Measurements from ENCODE around the gene EYA2. TPM values are rescaled to one million over a fixed set of nuclear protein-coding genes. Genes with fewer than 3 reads are reported as not detected.

The EYA2 gene
- total RNA-seq, 1 donor from 2014 or later, result 15.4 TPM

DNA sequence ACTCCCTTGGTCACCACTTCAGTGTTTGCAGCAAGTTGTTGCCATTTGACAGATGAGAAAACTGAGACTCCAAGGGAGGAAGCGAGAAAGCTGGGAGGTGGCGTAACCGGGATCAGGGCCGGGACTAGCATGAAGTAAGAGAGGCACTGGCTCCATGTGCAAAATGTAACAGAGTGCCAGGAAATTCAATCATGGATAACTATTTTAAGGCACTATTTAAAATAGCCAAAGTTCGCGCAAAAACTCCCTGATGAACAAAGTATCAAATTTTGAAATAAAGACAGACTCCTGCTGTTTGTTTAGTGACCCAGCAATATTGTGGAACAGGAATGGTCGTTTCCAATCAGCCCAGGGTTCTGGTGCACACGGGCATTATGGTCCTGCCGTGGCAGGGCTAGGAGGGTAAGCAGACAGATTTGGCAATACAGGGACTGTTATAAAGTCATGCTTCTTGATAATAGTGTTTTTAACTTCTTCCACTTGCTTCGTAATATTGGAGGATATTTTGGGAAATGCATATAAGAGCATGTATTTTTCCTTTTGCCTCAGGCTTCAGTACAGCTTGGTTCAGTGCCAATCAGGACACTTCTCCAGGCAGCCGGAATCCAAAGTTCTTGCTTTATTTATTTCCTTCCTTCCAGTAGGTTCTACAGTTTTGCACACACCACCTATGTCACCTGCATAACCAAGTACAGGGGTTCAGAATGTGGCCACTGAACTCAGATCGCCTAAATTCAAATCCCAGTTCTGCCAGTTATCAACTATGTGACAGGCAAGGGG, 141.6 kb downstream of the EYA2 start:
- H3K36me3 ChIP-seq, result no peaks in the 10 kb centered on the region
- intact Hi-C loops (cut with DNase I), result loop anchor here (10.0 kb wide), 1 partner anchor 141 kb away; the partner anchor contains the start of gene EYA2
- no peaks in the 10 kb centered on the region for H3K9me3 ChIP-seq
- DNase-seq (ENCODE audit: low spot score in 2 of 2), result peak in 1 of 2 donors; percentile 69
- TF ChIP-seq, protein P1, sequence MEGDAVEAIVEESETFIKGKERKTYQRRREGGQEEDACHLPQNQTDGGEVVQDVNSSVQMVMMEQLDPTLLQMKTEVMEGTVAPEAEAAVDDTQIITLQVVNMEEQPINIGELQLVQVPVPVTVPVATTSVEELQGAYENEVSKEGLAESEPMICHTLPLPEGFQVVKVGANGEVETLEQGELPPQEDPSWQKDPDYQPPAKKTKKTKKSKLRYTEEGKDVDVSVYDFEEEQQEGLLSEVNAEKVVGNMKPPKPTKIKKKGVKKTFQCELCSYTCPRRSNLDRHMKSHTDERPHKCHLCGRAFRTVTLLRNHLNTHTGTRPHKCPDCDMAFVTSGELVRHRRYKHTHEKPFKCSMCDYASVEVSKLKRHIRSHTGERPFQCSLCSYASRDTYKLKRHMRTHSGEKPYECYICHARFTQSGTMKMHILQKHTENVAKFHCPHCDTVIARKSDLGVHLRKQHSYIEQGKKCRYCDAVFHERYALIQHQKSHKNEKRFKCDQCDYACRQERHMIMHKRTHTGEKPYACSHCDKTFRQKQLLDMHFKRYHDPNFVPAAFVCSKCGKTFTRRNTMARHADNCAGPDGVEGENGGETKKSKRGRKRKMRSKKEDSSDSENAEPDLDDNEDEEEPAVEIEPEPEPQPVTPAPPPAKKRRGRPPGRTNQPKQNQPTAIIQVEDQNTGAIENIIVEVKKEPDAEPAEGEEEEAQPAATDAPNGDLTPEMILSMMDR (IDR thresholded peaks at IDR 0.05), result no peak
- H3K27me3 ChIP-seq, result no peaks in the 10 kb centered on the region
- H3K4me3 ChIP-seq, result no peak overlapping the region
- H3K27ac ChIP-seq, result peak overlapping the region; percentile 48 to 61
- peaks cover 4% of the 10 kb centered on the region in 2 donors for H3K4me1 ChIP-seq

DNA sequence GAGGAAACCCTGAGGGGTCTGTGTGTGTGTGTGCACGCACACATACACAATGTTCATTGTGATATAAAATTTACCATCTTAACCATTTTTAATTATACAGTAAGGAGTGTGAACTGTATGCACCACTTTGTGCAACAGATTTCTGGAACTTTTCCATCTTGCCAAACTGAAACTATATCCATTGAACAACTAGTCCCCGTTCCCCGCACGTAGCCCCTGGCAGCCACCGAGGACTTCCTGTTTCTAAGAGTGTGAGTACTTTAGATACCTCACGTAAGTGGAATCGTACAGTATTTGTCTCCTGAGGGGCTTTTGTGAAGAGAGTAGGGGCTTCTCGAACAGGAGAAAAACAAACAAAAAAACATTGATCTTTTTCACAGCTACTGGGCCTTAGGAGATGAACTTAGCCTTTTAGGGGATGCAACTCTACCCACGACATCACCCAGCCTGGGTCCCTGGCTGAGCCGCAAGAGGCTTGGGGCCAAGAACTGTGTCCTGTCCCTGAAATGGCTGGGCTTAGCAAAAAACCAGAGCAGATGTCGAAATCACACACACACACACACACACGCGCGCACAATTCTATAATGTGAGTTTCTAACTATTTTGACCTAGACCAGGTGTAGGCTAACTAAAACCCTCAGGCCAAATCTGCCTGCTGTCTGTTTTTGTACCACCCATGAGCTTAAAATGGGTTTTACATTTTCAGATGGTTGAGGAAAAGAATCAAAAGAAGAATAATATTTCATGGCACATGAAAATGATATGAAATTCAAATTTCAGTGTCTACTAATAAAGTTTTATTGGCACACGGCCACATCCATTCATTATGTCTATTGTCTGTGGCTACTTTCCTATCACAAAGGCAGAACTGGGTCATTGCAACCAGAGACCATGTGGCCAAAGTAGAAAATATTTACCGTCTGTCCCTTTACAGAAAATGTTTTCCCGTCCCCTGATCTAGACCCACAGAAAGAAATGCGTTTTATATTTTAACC, 144.2 kb downstream of the EYA2 start:
- Histone ChIP-seq H3K27ac (no peak overlapping the region), H3K27me3 (no peaks in the 10 kb centered on the region), H3K4me3 (no peak overlapping the region), H3K36me3 (no peaks in the 10 kb centered on the region), H3K9me3 (no peaks in the 10 kb centered on the region), H3K4me1 (peaks cover 4% of the 10 kb centered on the region in 2 donors)
- intact Hi-C loops (cut with DNase I), result loop anchor here (10.0 kb wide), 1 partner anchor 144 kb away; the partner anchor contains the start of gene EYA2
- TF ChIP-seq, protein P1 (IDR thresholded peaks at IDR 0.05), result no peak
- no peak for DNase-seq (ENCODE audit: low spot score in 2 of 2)

DNA sequence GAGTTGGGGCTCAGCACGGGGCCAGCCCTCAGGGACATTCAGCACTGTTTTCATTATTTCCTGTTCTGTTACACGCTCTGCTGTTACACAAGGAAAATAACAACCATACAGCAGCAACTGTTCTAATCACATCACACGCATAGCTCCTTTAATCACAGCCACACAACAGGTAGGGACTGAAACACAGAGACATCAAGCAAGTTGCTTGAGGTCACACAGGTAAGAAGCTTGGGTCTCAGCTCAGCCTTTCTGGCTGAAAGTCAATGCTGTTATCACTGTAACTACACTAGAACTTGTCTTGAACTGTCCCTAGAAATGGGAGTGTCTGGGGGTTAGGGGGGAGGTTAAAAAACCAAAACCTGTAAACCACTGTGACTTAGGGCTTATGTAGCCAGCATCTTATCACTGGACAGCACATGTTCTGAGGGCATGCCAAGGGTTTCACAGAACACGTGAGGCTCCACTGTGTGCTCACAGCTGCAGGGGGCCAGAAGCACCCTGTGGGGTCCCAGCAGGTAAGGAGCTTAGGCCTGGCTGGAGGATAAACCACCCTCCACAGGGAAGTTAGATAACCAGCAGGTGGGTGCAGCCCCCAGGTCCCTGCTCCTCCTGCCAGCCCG, 146.0 kb downstream of the EYA2 start:
- Histone ChIP-seq H3K4me1 (peaks cover 4% of the 10 kb centered on the region in 2 donors), H3K27me3 (no peaks in the 10 kb centered on the region), H3K4me3 (no peak overlapping the region), H3K36me3 (no peaks in the 10 kb centered on the region), H3K27ac (no peak overlapping the region), H3K9me3 (peaks cover 0 to 6% of the 10 kb centered on the region in 2 donors)
- TF ChIP-seq, protein P1 (IDR thresholded peaks at IDR 0.05), result no peak
- intact Hi-C loops (cut with DNase I), result no loop called here
- no peak for DNase-seq (ENCODE audit: low spot score in 2 of 2)

DNA sequence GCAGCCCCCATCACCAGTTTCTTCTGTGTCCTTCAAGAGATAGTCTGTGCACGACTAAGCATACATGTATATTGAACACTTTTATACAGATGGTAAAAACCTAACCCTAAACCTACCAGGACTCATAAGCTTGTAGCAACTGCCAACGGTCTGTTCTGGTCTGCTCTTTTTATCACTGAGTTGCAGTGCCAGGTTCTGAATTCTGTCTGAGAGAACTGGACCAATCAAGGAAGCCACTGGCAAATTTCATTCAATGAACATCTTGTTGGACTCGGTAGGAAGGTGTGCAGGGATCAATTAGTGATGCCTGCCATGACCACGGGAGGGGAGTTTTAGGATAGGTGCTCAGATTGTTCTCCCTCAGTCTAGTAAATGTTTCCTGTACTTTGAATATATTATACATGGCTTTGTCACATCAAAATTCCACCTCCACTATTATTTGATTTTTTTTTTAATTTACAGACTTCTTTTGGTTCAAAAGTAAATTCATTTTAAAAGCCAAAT, 146.8 kb downstream of the EYA2 start:
- no peak overlapping the region for H3K4me3 ChIP-seq
- no peaks in the 10 kb centered on the region for H3K27me3 ChIP-seq
- intact Hi-C loops (cut with DNase I), result no loop called here
- H3K9me3 ChIP-seq, result peaks cover 0 to 6% of the 10 kb centered on the region in 2 donors
- TF ChIP-seq, protein P1 (IDR thresholded peaks at IDR 0.05), result no peak
- no peak overlapping the region for H3K27ac ChIP-seq
- no peak for DNase-seq (ENCODE audit: low spot score in 2 of 2)
- no peaks in the 10 kb centered on the region for H3K36me3 ChIP-seq
- H3K4me1 ChIP-seq, result peaks cover 2 to 4% of the 10 kb centered on the region in 2 donors

DNA sequence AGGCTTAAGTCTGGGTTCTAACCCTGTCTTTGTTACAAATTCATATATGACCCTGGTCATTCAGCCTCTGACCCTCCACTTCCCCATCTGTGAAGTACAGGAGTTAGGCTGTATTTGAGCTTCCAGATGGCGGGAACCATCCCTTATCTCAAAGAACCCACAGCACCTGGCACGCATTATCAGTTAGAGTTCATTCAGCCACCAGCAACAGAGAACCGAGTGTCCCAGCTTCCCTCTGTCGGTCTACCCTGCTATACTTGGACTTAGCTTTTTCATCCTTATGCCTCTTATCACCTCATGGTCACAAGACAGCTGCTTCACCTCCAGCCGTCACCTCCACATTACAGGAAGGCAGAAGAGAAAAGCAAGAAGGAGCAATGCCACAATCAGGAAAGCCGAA, 147.8 kb downstream of the EYA2 start:
- TF ChIP-seq, protein P1 (IDR thresholded peaks at IDR 0.05), result no peak
- H3K27ac ChIP-seq, result no peak overlapping the region
- no peaks in the 10 kb centered on the region for H3K27me3 ChIP-seq
- intact Hi-C loops (cut with DNase I), result no loop called here
- DNase-seq (ENCODE audit: low spot score in 2 of 2), result no peak
- H3K4me1 ChIP-seq, result no peaks in the 10 kb centered on the region
- no peak overlapping the region for H3K4me3 ChIP-seq
- H3K36me3 ChIP-seq, result no peaks in the 10 kb centered on the region
- H3K9me3 ChIP-seq, result peaks cover 0 to 6% of the 10 kb centered on the region in 2 donors
